Naive thymus-derived CD8-positive, alpha-beta T cell (primary cell): ENCODE data around the gene SLC16A3. TPM values are rescaled to one million over a fixed set of nuclear protein-coding genes. Genes with fewer than 3 reads are reported as not detected.

ENCODE experiments used
- ATAC-seq, 2 donors: fragments of 150-1000 bp; cut with Tn5 transposase in 1 of 2; sonication (Bioruptor Pico), chemical (Tn5 transposase) in 1 of 2; 1 replicate in 1 of 2; 2 replicates in 1 of 2; pipeline ENCODE4 v1.10.0; 2021; ENCODE audit warnings: mild to moderate bottlenecking in 2 of 2, moderate library complexity in 2 of 2
- POLR2A ChIA-PET: fragments of 350-600 bp; sonication (Branson Sonifier 250); formaldehyde crosslinking; loops from one replicate; lab custom pipeline; 2021; ENCODE audit warnings: antibody characterized with exemption; lab: Charles Lee
- DNase-seq, 10 donors: peaks; one replicate each; pipeline versions ENCODE4 v3.0.0 to v3.0.0-alpha.2; 2020 to 2022
- H3K27ac Mint-ChIP-seq, 10 donors: one replicate each; pipeline ENCODE4 v1.8.0; 2020 to 2022; ENCODE audit warnings: mild to moderate bottlenecking in 10 of 10, mixed read lengths in 10 of 10, moderate library complexity in 4 of 10, inconsistent platforms in 1 of 10
- H3K27me3 Mint-ChIP-seq, 5 donors: one replicate each; pipeline ENCODE4 v1.8.0; 2021 to 2022; ENCODE audit warnings: mixed read lengths in 5 of 5
- H3K36me3 Mint-ChIP-seq, 3 donors: one replicate each; pipeline ENCODE4 v1.8.0; 2020 to 2022; ENCODE audit warnings: mixed read lengths in 3 of 3, mild to moderate bottlenecking in 2 of 3, inconsistent platforms in 1 of 3
- H3K4me1 Mint-ChIP-seq, 4 donors: one replicate each; pipeline ENCODE4 v1.8.0; 2021 to 2022; ENCODE audit warnings: mixed read lengths in 4 of 4
- H3K4me3 Mint-ChIP-seq, 10 donors: one replicate each; pipeline ENCODE4 v1.8.0; 2020 to 2022; ENCODE audit warnings: mild to moderate bottlenecking in 10 of 10, mixed read lengths in 10 of 10, moderate library complexity in 6 of 10, inconsistent platforms in 1 of 10
- H3K9me3 Mint-ChIP-seq, 9 donors: one replicate each; pipeline ENCODE4 v1.8.0; 2020 to 2022; ENCODE audit warnings: mixed read lengths in 9 of 9, mild to moderate bottlenecking in 3 of 9, inconsistent platforms in 1 of 9, moderate library complexity in 1 of 9
- polyA plus RNA-seq, 3 donors: library from polyadenylated mRNA; unstranded; fragments of 300-500 nt; fragmentation: Illumina TruSeq; gene quantifications; one replicate each; pipeline ENCODE4 v1.2.3, GENCODE V29; 2021
- total RNA-seq, 8 experiments: library from RNA in 2 of 8; stranded (reverse) in 2 of 8; gene quantifications; one replicate each; pipeline ENCODE4 v1.2.3 and lab custom pipeline; 2021 to 2026

SLC16A3 gene
- total and polyA plus RNA-seq, 5 experiments from 2014 or later, result 0.91 to 11.6 (median 1.5) TPM

GRCh38 chr17:82235056-82235774 lies 6.4 kb downstream of the SLC16A3 start:
- POLR2A ChIA-PET, result interaction anchor here (0.7 to 5.3 kb wide), 10 partner anchors 11 to 87 kb away, joined by 3 to 32 read pairs (median 6); partner anchors contain the start of gene CD7
- Mint-ChIP-seq H3K4me1 (peaks cover 11 to 42% (median 30%) of the 10 kb centered on the region in 4 donors), H3K9me3 (no peaks in the 10 kb centered on the region), H3K27me3 (peaks cover 0 to 1% (median 0%) of the 10 kb centered on the region in 5 donors), H3K4me3 (no peak overlapping the region), H3K36me3 (peaks cover 0 to 3% (median 0%) of the 10 kb centered on the region in 3 donors), H3K27ac (peak overlapping the region in 8 of 10 donors; percentile 14 to 82 (median 38))
- ATAC-seq (no peak), DNase-seq (no peak)

GRCh38 chr17:82235775-82236141 lies 6.9 kb downstream of the SLC16A3 start:
- Mint-ChIP-seq H3K9me3 (no peaks in the 10 kb centered on the region), H3K27me3 (peaks cover 0 to 1% (median 0%) of the 10 kb centered on the region in 5 donors), H3K4me1 (peaks cover 14 to 46% (median 35%) of the 10 kb centered on the region in 4 donors), H3K27ac (peak overlapping the region in 2 of 10 donors; percentile 7 to 15), H3K36me3 (peaks cover 0 to 3% (median 0%) of the 10 kb centered on the region in 3 donors), H3K4me3 (no peak overlapping the region)
- POLR2A ChIA-PET, result interaction anchor here (1.0 to 5.3 kb wide), 8 partner anchors 30 to 86 kb away, joined by 3 to 32 read pairs (median 8); partner anchors contain the start of gene CD7
- ATAC-seq (no peak), DNase-seq (no peak)

- peaks cover 15 to 52% (median 40%) of the 10 kb centered on the region in 4 donors for H3K4me1 Mint-ChIP-seq
These were observed 7.5 kb downstream of the SLC16A3 start for GRCh38 chr17:82236142-82236971.

GRCh38 chr17:82237083-82237745 lies 8.4 kb downstream of the SLC16A3 start:
- POLR2A ChIA-PET, result interaction anchor here (1.3 to 5.3 kb wide), 5 partner anchors 8 to 85 kb away, joined by 3 to 32 read pairs (median 9); partner anchors contain the start of gene SLC16A3
- Mint-ChIP-seq H3K36me3 (peaks cover 0 to 7% (median 0%) of the 10 kb centered on the region in 3 donors), H3K4me3 (peak overlapping the region in 1 of 10 donors; percentile 14), H3K4me1 (peaks cover 18 to 57% (median 45%) of the 10 kb centered on the region in 4 donors), H3K9me3 (no peaks in the 10 kb centered on the region), H3K27me3 (peaks cover 0 to 1% (median 0%) of the 10 kb centered on the region in 5 donors), H3K27ac (peak overlapping the region in 5 of 10 donors; percentile 53 to 96 (median 75))
- DNase-seq (peak in 1 of 10 donors; percentile 65), ATAC-seq (no peak)

More at GRCh38 chr17:82236142-82236971, 7.5 kb downstream of the SLC16A3 start:
- Mint-ChIP-seq H3K27me3 (peaks cover 0 to 1% (median 0%) of the 10 kb centered on the region in 5 donors), H3K4me3 (peak overlapping the region in 1 of 10 donors; percentile 29), H3K9me3 (no peaks in the 10 kb centered on the region), H3K36me3 (peaks cover 0 to 3% (median 0%) of the 10 kb centered on the region in 3 donors), H3K27ac (peak overlapping the region in 5 of 10 donors; percentile 15 to 77 (median 53))
- peak; percentile 50 to 81 (median 69) for DNase-seq
- POLR2A ChIA-PET, result interaction anchor here (1.0 to 5.3 kb wide), 8 partner anchors 31 to 86 kb away, joined by 3 to 32 read pairs (median 8); partner anchors contain the start of gene CD7
- peak; percentile 38 to 46 for ATAC-seq

GRCh38 chr17:82237746-82238471 lies 9.1 kb downstream of the SLC16A3 start:
- ATAC-seq, result peak in 1 of 2 donors; percentile 2
- H3K9me3 Mint-ChIP-seq, result no peaks in the 10 kb centered on the region
- peaks cover 0 to 14% (median 0%) of the 10 kb centered on the region in 3 donors for H3K36me3 Mint-ChIP-seq
- H3K4me3 Mint-ChIP-seq, result peak overlapping the region in 9 of 10 donors; percentile 74 to 89 (median 84)
- H3K27ac Mint-ChIP-seq, result peak overlapping the region in 8 of 10 donors; percentile 29 to 96 (median 72)
- POLR2A ChIA-PET, result interaction anchor here (0.7 to 5.3 kb wide), 8 partner anchors 9 to 79 kb away, joined by 3 to 32 read pairs (median 6); partner anchors contain the start of genes CD7 and SLC16A3
- H3K4me1 Mint-ChIP-seq, result peaks cover 20 to 61% (median 50%) of the 10 kb centered on the region in 4 donors
- peaks cover 0 to 1% (median 0%) of the 10 kb centered on the region in 5 donors for H3K27me3 Mint-ChIP-seq
- DNase-seq, result no peak

- peaks cover 0 to 21% (median 0%) of the 10 kb centered on the region in 3 donors for H3K36me3 Mint-ChIP-seq
These were observed 9.8 kb downstream of the SLC16A3 start for GRCh38 chr17:82238472-82239201.

GRCh38 chr17:82239401-82239925 lies 10.6 kb downstream of the SLC16A3 start:
- H3K4me1 Mint-ChIP-seq, result peaks cover 24 to 63% (median 55%) of the 10 kb centered on the region in 4 donors
- peaks cover 0 to 30% (median 3%) of the 10 kb centered on the region in 3 donors for H3K36me3 Mint-ChIP-seq
- DNase-seq, result no peak
- ATAC-seq, result no peak
- H3K27ac Mint-ChIP-seq, result peak overlapping the region in 7 of 10 donors; percentile 14 to 93 (median 82)
- peaks cover 0 to 1% (median 0%) of the 10 kb centered on the region in 5 donors for H3K27me3 Mint-ChIP-seq
- POLR2A ChIA-PET, result interaction anchor here (1.2 to 5.3 kb wide), 6 partner anchors 10 to 82 kb away, joined by 3 to 32 read pairs (median 7); partner anchors contain the start of genes CD7, CSNK1D and SLC16A3
- H3K9me3 Mint-ChIP-seq, result no peaks in the 10 kb centered on the region
- H3K4me3 Mint-ChIP-seq, result peak overlapping the region in 7 of 10 donors; percentile 26 to 89 (median 55)

More at GRCh38 chr17:82238472-82239201, 9.8 kb downstream of the SLC16A3 start:
- DNase-seq (peak in 8 of 10 donors; percentile 24 to 79 (median 58)), ATAC-seq (peak; percentile 60 to 70)
- POLR2A ChIA-PET, result interaction anchor here (0.7 to 5.3 kb wide), 10 partner anchors 8 to 83 kb away, joined by 3 to 32 read pairs (median 4); partner anchors contain the start of genes CD7, CSNK1D and SLC16A3
- H3K4me3 Mint-ChIP-seq, result peak overlapping the region; percentile 74 to 89 (median 84)
- H3K27ac Mint-ChIP-seq, result peak overlapping the region; percentile 68 to 93 (median 86)
- H3K27me3 Mint-ChIP-seq, result peaks cover 0 to 1% (median 0%) of the 10 kb centered on the region in 5 donors
- no peaks in the 10 kb centered on the region for H3K9me3 Mint-ChIP-seq
- H3K4me1 Mint-ChIP-seq, result peaks cover 17 to 58% (median 48%) of the 10 kb centered on the region in 4 donors

GRCh38 chr17:82239926-82240505 lies 11.2 kb downstream of the SLC16A3 start:
- Mint-ChIP-seq H3K27ac (peak overlapping the region in 9 of 10 donors; percentile 34 to 85 (median 62)), H3K27me3 (peaks cover 0 to 1% (median 0%) of the 10 kb centered on the region in 5 donors), H3K4me3 (peak overlapping the region in 4 of 10 donors; percentile 22 to 74 (median 59)), H3K4me1 (peaks cover 29 to 64% (median 60%) of the 10 kb centered on the region in 4 donors), H3K36me3 (peaks cover 0 to 35% (median 5%) of the 10 kb centered on the region in 3 donors), H3K9me3 (no peaks in the 10 kb centered on the region)
- no peak for DNase-seq
- POLR2A ChIA-PET, result interaction anchor here (0.9 to 3.4 kb wide), 6 partner anchors 11 to 82 kb away, joined by 3 to 11 read pairs (median 4); partner anchors contain the start of genes CD7, CSNK1D and SLC16A3
- ATAC-seq, result no peak

- Mint-ChIP-seq H3K36me3 (peaks cover 0 to 42% (median 8%) of the 10 kb centered on the region in 3 donors), H3K4me1 (peaks cover 30 to 66% (median 62%) of the 10 kb centered on the region in 4 donors), H3K9me3 (no peaks in the 10 kb centered on the region), H3K27me3 (peaks cover 0 to 1% (median 0%) of the 10 kb centered on the region in 5 donors), H3K27ac (peak overlapping the region; percentile 9 to 85 (median 64)), H3K4me3 (peak overlapping the region in 6 of 10 donors; percentile 7 to 74 (median 46))
- POLR2A ChIA-PET, result interaction anchor here (0.9 to 3.4 kb wide), 8 partner anchors 12 to 77 kb away, joined by 3 to 11 read pairs (median 4); partner anchors contain the start of genes CD7, CSNK1D and SLC16A3
- ATAC-seq (no peak), DNase-seq (no peak)
These were observed 11.8 kb downstream of the SLC16A3 start for GRCh38 chr17:82240506-82241182.
